Measurements from ENCODE around the gene OSBPL7.

DNA sequence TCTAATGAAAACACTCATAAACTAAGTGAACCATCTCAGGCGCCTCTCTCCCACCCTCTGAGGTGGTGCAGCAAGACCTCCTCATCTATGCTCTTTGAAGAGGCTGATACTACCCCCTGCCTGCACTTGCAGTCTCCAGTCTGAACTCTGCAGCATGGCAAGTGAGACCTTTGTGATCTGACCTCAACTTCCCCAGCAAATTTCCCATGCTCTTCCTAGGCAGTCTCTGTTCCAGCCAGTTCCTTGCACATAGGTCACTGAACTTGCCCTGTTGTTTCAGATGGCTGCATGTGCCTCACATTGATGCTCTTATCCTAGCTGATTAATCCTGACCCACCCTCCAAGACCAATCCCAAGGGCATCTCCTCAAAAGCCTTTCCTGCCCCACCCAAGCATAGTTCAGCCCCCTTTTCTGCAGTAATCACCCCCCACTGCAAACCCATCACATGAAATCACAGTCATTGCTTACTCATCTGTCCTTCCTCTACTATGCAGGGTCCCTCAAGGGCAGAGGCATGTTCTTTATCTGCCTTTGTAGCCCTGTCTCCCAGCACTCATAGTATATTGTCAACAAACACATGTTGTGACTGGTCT lies 46.5 kb downstream of the OSBPL7 start:
- TF ChIP-seq, protein P1, sequence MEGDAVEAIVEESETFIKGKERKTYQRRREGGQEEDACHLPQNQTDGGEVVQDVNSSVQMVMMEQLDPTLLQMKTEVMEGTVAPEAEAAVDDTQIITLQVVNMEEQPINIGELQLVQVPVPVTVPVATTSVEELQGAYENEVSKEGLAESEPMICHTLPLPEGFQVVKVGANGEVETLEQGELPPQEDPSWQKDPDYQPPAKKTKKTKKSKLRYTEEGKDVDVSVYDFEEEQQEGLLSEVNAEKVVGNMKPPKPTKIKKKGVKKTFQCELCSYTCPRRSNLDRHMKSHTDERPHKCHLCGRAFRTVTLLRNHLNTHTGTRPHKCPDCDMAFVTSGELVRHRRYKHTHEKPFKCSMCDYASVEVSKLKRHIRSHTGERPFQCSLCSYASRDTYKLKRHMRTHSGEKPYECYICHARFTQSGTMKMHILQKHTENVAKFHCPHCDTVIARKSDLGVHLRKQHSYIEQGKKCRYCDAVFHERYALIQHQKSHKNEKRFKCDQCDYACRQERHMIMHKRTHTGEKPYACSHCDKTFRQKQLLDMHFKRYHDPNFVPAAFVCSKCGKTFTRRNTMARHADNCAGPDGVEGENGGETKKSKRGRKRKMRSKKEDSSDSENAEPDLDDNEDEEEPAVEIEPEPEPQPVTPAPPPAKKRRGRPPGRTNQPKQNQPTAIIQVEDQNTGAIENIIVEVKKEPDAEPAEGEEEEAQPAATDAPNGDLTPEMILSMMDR (IDR thresholded peaks at IDR 0.05), result no peak
- TF ChIP-seq POLR2AphosphoS5 (IDR thresholded peaks at IDR 0.05) (no peak), POLR2A (IDR thresholded peaks at IDR 0.05) (no peak), EP300 (IDR thresholded peaks at IDR 0.05) (no peak)

Data from sigmoid colon (tissue), 4 donors.